ENCODE data around the gene OSBPL9. TPM values are rescaled to one million over a fixed set of nuclear protein-coding genes. Genes with fewer than 3 reads are reported as not detected.

Gene OSBPL9
- total RNA-seq, 4 donors from 2014 or later, result 56.9 to 110 (median 78.3) TPM

- H3K27me3 ChIP-seq, result no peaks in the 10 kb centered on the region
- H3K4me3 ChIP-seq, result no peak overlapping the region
- TF ChIP-seq POLR2AphosphoS5 (IDR thresholded peaks at IDR 0.05) (no peak), POLR2A (IDR thresholded peaks at IDR 0.05) (no peak), CTCF (IDR thresholded peaks at IDR 0.05) (no peak), EP300 (IDR thresholded peaks at IDR 0.05) (no peak)
- H3K36me3 ChIP-seq, result peaks cover 0 to 5% of the 10 kb centered on the region in 2 donors
- WGBS, 2 donors (ENCODE audit: low coverage in 1 of 2), result 94 to 100% methylated on average over 1 of the region's 1 CpG
- no peak for ATAC-seq
- no peak overlapping the region for H3K27ac ChIP-seq
- H3K4me1 ChIP-seq, result peaks cover 0 to 4% (median 0%) of the 10 kb centered on the region in 3 donors
- H3K9me3 ChIP-seq, result no peaks in the 10 kb centered on the region
Measured at GRCh38 chr1:51712590-51712989, 95.7 kb downstream of the OSBPL9 start.

- WGBS, 2 donors (ENCODE audit: low coverage in 1 of 2), result 96 to 97% methylated on average over 6 to 8 of the region's 8 CpGs
- no peaks in the 10 kb centered on the region for H3K27me3 ChIP-seq
- no peak for ATAC-seq
Measured at GRCh38 chr1:51714374-51715019, 97.6 kb downstream of the OSBPL9 start.

GRCh38 chr1:51715369-51715768 is 98.5 kb downstream of the OSBPL9 start:
- Histone ChIP-seq H3K4me1 (no peaks in the 10 kb centered on the region), H3K4me3 (no peak overlapping the region), H3K27me3 (no peaks in the 10 kb centered on the region), H3K27ac (no peak overlapping the region), H3K9me3 (no peaks in the 10 kb centered on the region), H3K36me3 (peaks cover 0 to 5% of the 10 kb centered on the region in 2 donors)
- ATAC-seq, result no peak
- no peak for TF ChIP-seq EP300 (IDR thresholded peaks at IDR 0.05)
- TF ChIP-seq CTCF (IDR thresholded peaks at IDR 0.05), result no peak
- no peak for TF ChIP-seq POLR2AphosphoS5 (IDR thresholded peaks at IDR 0.05)
- TF ChIP-seq POLR2A (IDR thresholded peaks at IDR 0.05), result no peak
- WGBS, 2 donors (ENCODE audit: low coverage in 1 of 2), result 100% methylated on average over 3 of the region's 4 CpGs

More at GRCh38 chr1:51714374-51715019, 97.6 kb downstream of the OSBPL9 start:
- Histone ChIP-seq H3K36me3 (peaks cover 0 to 5% of the 10 kb centered on the region in 2 donors), H3K4me3 (no peak overlapping the region), H3K9me3 (no peaks in the 10 kb centered on the region), H3K27ac (no peak overlapping the region), H3K4me1 (peaks cover 0 to 2% (median 0%) of the 10 kb centered on the region in 3 donors)
- TF ChIP-seq CTCF (IDR thresholded peaks at IDR 0.05), result no peak
- no peak for TF ChIP-seq POLR2AphosphoS5 (IDR thresholded peaks at IDR 0.05)
- no peak for TF ChIP-seq EP300 (IDR thresholded peaks at IDR 0.05)
- TF ChIP-seq POLR2A (IDR thresholded peaks at IDR 0.05), result no peak

DNA sequence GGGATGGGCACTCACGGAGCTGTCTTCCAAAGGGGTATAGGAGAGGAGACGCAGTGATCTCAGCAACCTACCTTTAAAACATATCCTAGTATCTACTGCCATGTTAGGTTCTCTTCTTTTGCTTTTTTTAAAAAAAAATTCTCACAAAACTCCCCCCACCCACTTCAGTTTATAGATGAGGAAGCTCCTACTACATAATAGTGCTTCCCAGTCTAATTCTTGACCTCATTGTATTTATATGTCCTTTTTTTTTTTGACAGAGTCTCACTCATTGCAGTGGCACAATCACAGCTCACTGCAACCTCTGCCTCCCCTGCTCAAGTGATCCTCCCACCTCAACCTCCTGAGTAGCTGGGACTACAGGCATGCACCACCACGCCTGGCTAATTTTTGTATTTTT is 99.9 kb downstream of the OSBPL9 start:
- Histone ChIP-seq H3K27me3 (no peaks in the 10 kb centered on the region), H3K9me3 (no peaks in the 10 kb centered on the region), H3K27ac (no peak overlapping the region), H3K4me3 (no peak overlapping the region), H3K36me3 (peaks cover 0 to 5% of the 10 kb centered on the region in 2 donors), H3K4me1 (no peaks in the 10 kb centered on the region)
- TF ChIP-seq POLR2AphosphoS5 (IDR thresholded peaks at IDR 0.05) (no peak), CTCF (IDR thresholded peaks at IDR 0.05) (no peak), EP300 (IDR thresholded peaks at IDR 0.05) (no peak), POLR2A (IDR thresholded peaks at IDR 0.05) (no peak)
- no peak for ATAC-seq
- WGBS, 2 donors (ENCODE audit: low coverage in 1 of 2), result 88 to 97% methylated on average over 3 of the region's 3 CpGs

- TF ChIP-seq CTCF (IDR thresholded peaks at IDR 0.05), result no peak
- no peak for TF ChIP-seq EP300 (IDR thresholded peaks at IDR 0.05)
- no peak for TF ChIP-seq POLR2AphosphoS5 (IDR thresholded peaks at IDR 0.05)
- no peak for TF ChIP-seq POLR2A (IDR thresholded peaks at IDR 0.05)
- H3K4me3 ChIP-seq, result no peak overlapping the region
- no peak for ATAC-seq
Measured at GRCh38 chr1:51717842-51718241, 101.0 kb downstream of the OSBPL9 start.

More at GRCh38 chr1:51717842-51718241, 101.0 kb downstream of the OSBPL9 start:
- Histone ChIP-seq H3K4me1 (no peaks in the 10 kb centered on the region), H3K27ac (no peak overlapping the region), H3K9me3 (no peaks in the 10 kb centered on the region), H3K27me3 (no peaks in the 10 kb centered on the region), H3K36me3 (peaks cover 0 to 5% of the 10 kb centered on the region in 2 donors)
- 84 to 100% methylated on average over 2 to 3 of the region's 3 CpGs for WGBS, 2 donors (ENCODE audit: low coverage in 1 of 2)
